Measurements from ENCODE around the gene PCK2. TPM values are rescaled to one million over a fixed set of nuclear protein-coding genes. Genes with fewer than 3 reads are reported as not detected.

PCK2 gene
- total and polyA plus RNA-seq, 2 of the 13 experiments (the other 11 are each of a cell fraction or from before 2014, with no cell fraction given), result 129 to 272 TPM

DNA sequence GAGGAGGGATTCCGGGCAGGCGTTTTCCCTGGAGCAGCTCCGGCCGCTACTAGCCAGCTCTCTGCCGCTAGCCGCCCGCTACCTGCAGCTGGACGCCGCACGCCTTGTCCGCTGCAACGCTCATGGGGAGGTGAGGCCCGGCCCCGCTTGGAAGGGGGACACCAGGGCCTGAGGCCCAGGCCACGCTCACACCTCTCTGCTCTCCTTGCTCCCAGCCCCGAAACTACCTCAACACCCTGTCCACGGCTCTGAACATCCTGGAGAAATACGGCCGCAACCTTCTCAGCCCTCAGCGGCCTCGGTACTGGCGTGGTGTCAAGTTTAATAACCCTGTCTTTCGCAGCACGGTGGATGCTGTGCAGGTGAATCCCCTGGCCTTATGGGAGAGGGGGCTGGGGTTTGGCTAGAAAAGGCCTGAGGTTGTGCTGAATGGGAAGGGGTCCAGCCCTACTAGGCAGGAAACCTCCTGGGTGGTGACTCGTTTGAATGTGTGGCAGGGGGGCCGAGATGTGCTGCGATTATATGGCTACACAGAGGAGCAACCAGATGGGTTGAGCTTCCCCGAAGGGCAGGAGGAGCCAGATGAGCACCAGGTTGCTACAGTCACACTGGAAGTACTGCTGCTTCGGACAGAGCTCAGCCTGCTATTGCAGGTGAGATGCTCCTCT, 53.8 kb downstream of the PCK2 start (continued):
- TF ChIP-seq ZNF407 (CRISPR knock-in tag; IDR thresholded peaks at IDR 0.05; ENCODE audit: not compliant biosample characterization) (peak; percentile 93), HNF1A (IDR thresholded peaks at IDR 0.05; ENCODE audit: low read depth) (no peak), HNF1A (CRISPR knock-in tag; IDR thresholded peaks at IDR 0.05; ENCODE audit: borderline replicate concordance) (no peak), GTF3A (CRISPR knock-in tag; conservative IDR thresholded peaks at IDR 0.05) (peak; percentile 92), KAT8 (CRISPR knock-in tag; IDR thresholded peaks at IDR 0.05) (no peak), KLF13 (CRISPR knock-in tag; IDR thresholded peaks at IDR 0.05) (peak; percentile 87; the same call in 1 of the 2 replicates), ZNF629 (CRISPR knock-in tag; conservative IDR thresholded peaks at IDR 0.05) (no peak), MIER3 (CRISPR knock-in tag; IDR thresholded peaks at IDR 0.05; ENCODE audit: borderline replicate concordance) (no peak), KMT2A (CRISPR knock-in tag; IDR thresholded peaks at IDR 0.05) (peak; percentile 52; the same call in 1 of the 2 replicates), SCMH1 (CRISPR knock-in tag; IDR thresholded peaks at IDR 0.05; ENCODE audit: borderline replicate concordance) (no peak), HMGA1 (CRISPR knock-in tag; conservative IDR thresholded peaks at IDR 0.05) (no peak), ZNF747 (CRISPR knock-in tag; IDR thresholded peaks at IDR 0.05; ENCODE audit: borderline replicate concordance) (0 out of 2 replicates have a peak, but pooled peaks have one; percentile 21), FIP1L1 (IDR thresholded peaks at IDR 0.05; ENCODE audit: borderline replicate concordance, insufficient read depth, low read depth, low read length) (no peak), AGO2 (optimal IDR thresholded peaks at IDR 0.05; ENCODE audit: low read depth, low read length) (peak; percentile 72), ZNF460 (CRISPR knock-in tag; IDR thresholded peaks at IDR 0.05; ENCODE audit: borderline replicate concordance) (no peak), NR2C2 (CRISPR knock-in tag; IDR thresholded peaks at IDR 0.05; ENCODE audit: borderline replicate concordance) (no peak), HIVEP1 (CRISPR knock-in tag; IDR thresholded peaks at IDR 0.05) (peak; percentile 69), FOXM1 (CRISPR knock-in tag; IDR thresholded peaks at IDR 0.05) (no peak)
